Measurements from ENCODE around the gene SLC17A1. TPM values are rescaled to one million over a fixed set of nuclear protein-coding genes. Genes with fewer than 3 reads are reported as not detected.

The SLC17A1 gene
- total and polyA plus RNA-seq, 2 of the 13 experiments (the other 11 are each of a cell fraction or from before 2014, with no cell fraction given): 0.09 to 2.1 TPM

- no peak for FAIRE-seq
- Histone ChIP-seq H3K27ac (ENCODE audit: extremely low read length, insufficient read depth, low read length) (no peak overlapping the region), H3K27me3 (ENCODE audit: control insufficient read depth in 1 of 2, insufficient read depth in 2 of 2, low read length in 2 of 2) (no peaks in the 10 kb centered on the region), H3K4me2 (ENCODE audit: low read depth, low read length) (no peak overlapping the region), H3K4me3 (replicated peaks in 1 of 3; ENCODE audit: insufficient read depth in 1 of 3, low read depth in 2 of 3, low read length in 3 of 3) (no peak overlapping the region), H4K20me1 (ENCODE audit: insufficient read depth, low read length) (no peaks in the 10 kb centered on the region), H3K9ac (ENCODE audit: insufficient read depth, low read depth, low read length) (no peak overlapping the region), H3K9me3 (ENCODE audit: low read length) (no peaks in the 10 kb centered on the region), H3K36me3 (replicated peaks in 1 of 2; ENCODE audit: control insufficient read depth in 1 of 2, insufficient read depth in 2 of 2, low read length in 2 of 2) (no peaks in the 10 kb centered on the region), H3K4me1 (ENCODE audit: insufficient read depth, low read length) (no peaks in the 10 kb centered on the region), H2AFZ (ENCODE audit: low read length) (no peak overlapping the region), H3K79me2 (ENCODE audit: insufficient read depth, low read length) (no peaks in the 10 kb centered on the region)
- intact Hi-C loops (cut with micrococcal nuclease; ENCODE audit: unreplicated experiment): no loop called here
- WGBS (ENCODE audit: low lambda C conversion rate): 80% methylated on average over 4 of the region's 4 CpGs
- CTCF ChIA-PET (ENCODE audit: low intra/inter-chr PET ratio, low total read pairs): no interaction called here
- POLR2A ChIA-PET: interaction anchor here (0.6 kb wide), 1 partner anchor 522 kb away, joined by 5 read pairs; the partner anchor contains the start of gene CARMIL1
- ATAC-seq: no peak
- TF ChIP-seq TAF1 (CRISPR knock-in tag; IDR thresholded peaks at IDR 0.05) (no peak), IRF1 (CRISPR knock-in tag; IDR thresholded peaks at IDR 0.05; ENCODE audit: low read depth) (no peak), ZNF280D (CRISPR knock-in tag; IDR thresholded peaks at IDR 0.05) (no peak), REPIN1 (CRISPR knock-in tag; IDR thresholded peaks at IDR 0.05; ENCODE audit: borderline replicate concordance, low read depth) (no peak)
- BruUV-seq (replicated peaks): no TSS peak
- in situ Hi-C loops (cut with HindIII; ENCODE audit: extremely low pct_ligation_motif_present, low pct_unique_long_range_greater_than_20kb): no loop called here
- no peak for DNase-seq (ENCODE audit: low spot score)
Measured at GRCh38 chr6:25801436-25801835, 30.4 kb downstream of the SLC17A1 start.

GRCh38 chr6:25794784-25795183, 37.1 kb downstream of the SLC17A1 start:
- Histone ChIP-seq H2AFZ (ENCODE audit: low read length) (no peak overlapping the region), H3K9ac (ENCODE audit: insufficient read depth, low read depth, low read length) (no peak overlapping the region), H4K20me1 (ENCODE audit: insufficient read depth, low read length) (no peaks in the 10 kb centered on the region), H3K27me3 (ENCODE audit: control insufficient read depth in 1 of 2, insufficient read depth in 2 of 2, low read length in 2 of 2) (no peaks in the 10 kb centered on the region), H3K27ac (ENCODE audit: extremely low read length, insufficient read depth, low read length) (no peak overlapping the region), H3K4me3 (replicated peaks in 1 of 3; ENCODE audit: insufficient read depth in 1 of 3, low read depth in 2 of 3, low read length in 3 of 3) (no peak overlapping the region), H3K36me3 (replicated peaks in 1 of 2; ENCODE audit: control insufficient read depth in 1 of 2, insufficient read depth in 2 of 2, low read length in 2 of 2) (no peaks in the 10 kb centered on the region), H3K79me2 (ENCODE audit: insufficient read depth, low read length) (no peaks in the 10 kb centered on the region), H3K4me1 (ENCODE audit: insufficient read depth, low read length) (no peaks in the 10 kb centered on the region), H3K4me2 (ENCODE audit: low read depth, low read length) (no peak overlapping the region), H3K9me3 (ENCODE audit: low read length) (no peaks in the 10 kb centered on the region)
- WGBS (ENCODE audit: low lambda C conversion rate): 87% methylated on average over 2 of the region's 2 CpGs
- ATAC-seq: no peak
- no TSS peak for BruUV-seq (replicated peaks)
- ChIA-PET POLR2A (no interaction called here), CTCF (ENCODE audit: low intra/inter-chr PET ratio, low total read pairs) (no interaction called here)
- peak; percentile 79 to 86 for TF ChIP-seq MAFK (conservative IDR thresholded peaks at IDR 0.05 in 1 of 2, IDR thresholded peaks at IDR 0.05 in 1 of 2; ENCODE audit: low read length in 2 of 2)
- TF ChIP-seq ZNF746 (CRISPR knock-in tag; IDR thresholded peaks at IDR 0.05): no peak
- TF ChIP-seq ATF5 (CRISPR knock-in tag; IDR thresholded peaks at IDR 0.05; ENCODE audit: low read depth): no peak
- TF ChIP-seq MLLT10 (CRISPR knock-in tag; IDR thresholded peaks at IDR 0.05): no peak
- no peak for TF ChIP-seq RCOR2 (CRISPR knock-in tag; IDR thresholded peaks at IDR 0.05)
- TF ChIP-seq ZNF710 (CRISPR knock-in tag; IDR thresholded peaks at IDR 0.05; ENCODE audit: borderline replicate concordance): no peak
- TF ChIP-seq KLF12 (CRISPR knock-in tag; IDR thresholded peaks at IDR 0.05; ENCODE audit: borderline replicate concordance): no peak
- no peak for TF ChIP-seq ZNF629 (CRISPR knock-in tag; conservative IDR thresholded peaks at IDR 0.05)
- peak; percentile 75 for TF ChIP-seq MAFF (IDR thresholded peaks at IDR 0.05; ENCODE audit: low read depth, low read length)
- FAIRE-seq: no peak
- intact Hi-C loops (cut with micrococcal nuclease; ENCODE audit: unreplicated experiment) (no loop called here), in situ Hi-C loops (cut with HindIII; ENCODE audit: extremely low pct_ligation_motif_present, low pct_unique_long_range_greater_than_20kb) (loop anchor here (5.0 kb wide), 2 partner anchors 98 to 148 kb away; no protein-coding TSS in a partner anchor)
- DNase-seq (ENCODE audit: low spot score): no peak

Data from HepG2 (cell line).